Liver (tissue), 9 donors: Measurements from ENCODE around the gene RBL2. TPM values are rescaled to one million over a fixed set of nuclear protein-coding genes. Genes with fewer than 3 reads are reported as not detected.

ENCODE experiments used
- DNase-seq: peaks from one replicate; pipeline ENCODE4 v3.0.0-alpha.2; 2017; ENCODE audit warnings: low spot score
- H3K27ac ChIP-seq, 2 donors: one replicate each; pipeline ENCODE4 v1.7.0; 2013; ENCODE audit warnings: inconsistent platforms in 2 of 2, low read length in 2 of 2, control low read depth in 1 of 2, low read depth in 1 of 2, mild to moderate bottlenecking in 1 of 2
- H3K27me3 ChIP-seq, 4 donors: one replicate each; pipeline versions ENCODE4 v1.6.1 to v1.7.0; 2013; ENCODE audit warnings: low read length in 3 of 4, inconsistent platforms in 1 of 4, mild to moderate bottlenecking in 1 of 4, moderate library complexity in 1 of 4; ENCODE audit not compliant: control insufficient read depth in 4 of 4, insufficient read depth in 4 of 4
- H3K36me3 ChIP-seq, 4 donors: one replicate each; pipeline versions ENCODE4 v1.6.1 to v1.7.0; 2013; ENCODE audit warnings: low read length in 3 of 4, mild to moderate bottlenecking in 3 of 4, low read depth in 1 of 4, moderate library complexity in 1 of 4; ENCODE audit not compliant: control insufficient read depth in 4 of 4, insufficient read depth in 3 of 4
- H3K4me1 ChIP-seq, 4 donors: one replicate each; pipeline versions ENCODE4 v1.6.1 to v1.7.0; 2013; ENCODE audit warnings: low read length in 3 of 4, mild to moderate bottlenecking in 3 of 4, moderate library complexity in 1 of 4; ENCODE audit not compliant: control insufficient read depth in 4 of 4, insufficient read depth in 4 of 4
- H3K4me3 ChIP-seq, 3 donors: one replicate each; pipeline versions ENCODE4 v1.6.1 to v1.7.0; 2013; ENCODE audit warnings: low read length in 3 of 3, control low read depth in 1 of 3, low read depth in 1 of 3, mild to moderate bottlenecking in 1 of 3
- H3K9ac ChIP-seq, 2 donors: one replicate each; pipeline ENCODE4 v1.7.0; 2013; ENCODE audit warnings: low read length in 2 of 2, mild to moderate bottlenecking in 2 of 2, moderate library complexity in 2 of 2, control low read depth in 1 of 2, low read depth in 1 of 2
- H3K9me3 ChIP-seq, 4 donors: one replicate each; pipeline versions ENCODE4 v1.6.1 to v1.7.0; 2013; ENCODE audit warnings: low read length in 3 of 4; ENCODE audit not compliant: control insufficient read depth in 4 of 4
- ATF3 ChIP-seq: IDR thresholded peaks from 2 replicates; pipeline ENCODE4 v1.6.1; 2016; ENCODE audit warnings: antibody characterized with exemption
- EGR1 ChIP-seq, 2 donors: IDR thresholded peaks; 2 replicates each; pipeline ENCODE4 v1.6.1; 2016 to 2018; ENCODE audit warnings: antibody characterized with exemption in 2 of 2, low read depth in 2 of 2
- FOXA1 ChIP-seq: IDR thresholded peaks from 2 replicates; pipeline ENCODE4 v1.6.1; 2016; ENCODE audit warnings: antibody characterized with exemption
- FOXA2 ChIP-seq: IDR thresholded peaks from 2 replicates; pipeline ENCODE4 v1.6.1; 2016; ENCODE audit warnings: antibody characterized with exemption
- GABPA ChIP-seq, 2 donors: IDR thresholded peaks in 1 of 2; conservative IDR thresholded peaks in 1 of 2; 2 replicates each; pipeline ENCODE4 v1.6.1; 2016; ENCODE audit warnings: antibody characterized with exemption in 2 of 2, mild to moderate bottlenecking in 1 of 2, moderate library complexity in 1 of 2
- HNF4A ChIP-seq, 2 donors: conservative IDR thresholded peaks; 2 replicates each; pipeline ENCODE4 v1.6.1; 2016; ENCODE audit warnings: antibody characterized with exemption in 2 of 2, mild to moderate bottlenecking in 2 of 2
- HNF4G ChIP-seq: IDR thresholded peaks from 2 replicates; pipeline ENCODE4 v1.6.1; 2016; ENCODE audit warnings: antibody characterized with exemption
- JUND ChIP-seq, 2 donors: IDR thresholded peaks; 2 replicates each; pipeline ENCODE4 v1.6.1; 2016; ENCODE audit warnings: antibody characterized with exemption in 2 of 2
- NR2F2 ChIP-seq: IDR thresholded peaks from 2 replicates; pipeline ENCODE4 v1.6.1; 2016; ENCODE audit warnings: antibody characterized with exemption
- RAD21 ChIP-seq, 2 donors: IDR thresholded peaks; 2 replicates each; pipeline ENCODE4 v1.6.1; 2016; ENCODE audit warnings: antibody characterized with exemption in 2 of 2, mild to moderate bottlenecking in 2 of 2
- RXRA ChIP-seq, 2 donors: IDR thresholded peaks; 2 replicates each; pipeline ENCODE4 v1.6.1; 2017 to 2018; ENCODE audit warnings: antibody characterized with exemption in 2 of 2, mild to moderate bottlenecking in 1 of 2
- SP1 ChIP-seq: IDR thresholded peaks from 2 replicates; pipeline ENCODE4 v1.6.1; 2018; ENCODE audit warnings: antibody characterized with exemption, mild to moderate bottlenecking
- TAF1 ChIP-seq: conservative IDR thresholded peaks from 2 replicates; pipeline ENCODE4 v1.6.1; 2016; ENCODE audit warnings: antibody characterized with exemption, mild to moderate bottlenecking
- YY1 ChIP-seq: IDR thresholded peaks from 2 replicates; pipeline ENCODE4 v1.6.1; 2016; ENCODE audit warnings: antibody characterized with exemption, mild to moderate bottlenecking
- WGBS: extraction: QIAGEN DNeasy Blood & Tissue Kit; methylation state at CpG from one replicate; pipeline ENCODE4 v1.1.7; 2013; 5-methylcytosine and 5-hydroxymethylcytosine counted together
- polyA plus RNA-seq, 2 donors: library from polyadenylated mRNA; stranded (reverse) in 1 of 2; unstranded in 1 of 2; fragments of 200-250 nt in 1 of 2; fragments of >200 nt in 1 of 2; fragmentation: Nextera tagmentation in 1 of 2; extraction: Ambion mirVana in 1 of 2; gene quantifications; one replicate each; pipeline versions ENCODE4 v1.2.1 to v1.2.3, GENCODE V29; 2013 to 2015
- total RNA-seq, 2 donors: library from RNA; depleted of rRNA; stranded (reverse); fragments of >200 nt; gene quantifications; one replicate each; pipeline ENCODE4 v1.2.3, GENCODE V29; 2014
- TF ChIP-seq, protein P1 (sequence below): fragments of 150-350 bp; IDR thresholded peaks from 2 replicates; pipeline ENCODE4 v1.5.1; 2017; ENCODE audit warnings: improper control_type of control experiment, low read depth, low read length; ENCODE audit not compliant: missing input control
- TF ChIP-seq, protein P2 (sequence below): IDR thresholded peaks from 2 replicates; pipeline ENCODE4 v1.6.1; 2016; ENCODE audit warnings: antibody characterized with exemption, mild to moderate bottlenecking
- TF ChIP-seq, protein P3 (sequence below): IDR thresholded peaks from 2 replicates; pipeline ENCODE4 v1.6.1; 2016; ENCODE audit warnings: antibody characterized with exemption
- TF ChIP-seq, protein P4 (sequence below): IDR thresholded peaks from 2 replicates; pipeline ENCODE4 v1.6.1; 2016; ENCODE audit warnings: antibody characterized with exemption
- donor health status: healthy.
- donor health status: healthy.
- donor health status: healthy.
- donor health status: healthy.
- donor health status: healthy.

RBL2 gene
- total and polyA plus RNA-seq, 4 donors: 19.2 to 64.3 (median 28.4) TPM

DNA sequence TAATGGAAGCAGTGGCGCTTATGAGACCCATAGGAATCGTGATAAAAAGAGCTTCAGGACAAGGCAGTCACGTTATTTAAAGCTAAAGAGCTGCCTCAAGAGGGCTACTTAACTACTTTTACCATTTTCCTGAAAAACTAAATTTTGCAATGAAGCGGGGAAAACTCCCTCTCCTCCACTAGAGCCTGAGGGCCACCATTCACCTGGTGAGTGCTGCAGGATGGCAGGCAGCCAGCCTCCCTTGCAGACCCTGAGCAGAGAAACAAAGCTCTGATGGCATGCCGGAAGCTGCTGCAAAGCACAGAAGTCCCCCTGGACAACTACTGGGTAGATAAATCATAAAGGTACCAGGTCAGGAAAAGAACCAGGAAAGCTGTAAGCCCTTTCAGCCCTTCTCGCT lies 60.4 kb downstream of the RBL2 start:
- no peaks in the 10 kb centered on the region for H3K9me3 ChIP-seq
- DNase-seq: no peak
- H3K27me3 ChIP-seq: no peaks in the 10 kb centered on the region
- no peak overlapping the region for H3K9ac ChIP-seq
- 97% methylated on average over 6 of the region's 6 CpGs for WGBS
- no peaks in the 10 kb centered on the region for H3K4me1 ChIP-seq
- H3K4me3 ChIP-seq: no peak overlapping the region
- no peak for TF ChIP-seq NR2F2
- TF ChIP-seq SP1: no peak
- TF ChIP-seq RAD21 (IDR thresholded peaks at IDR 0.05): no peak
- no peak for TF ChIP-seq ATF3
- TF ChIP-seq TAF1: no peak
- TF ChIP-seq GABPA (IDR thresholded peaks at IDR 0.05 in 1 of 2, conservative IDR thresholded peaks at IDR 0.05 in 1 of 2): no peak
- TF ChIP-seq, protein P1, sequence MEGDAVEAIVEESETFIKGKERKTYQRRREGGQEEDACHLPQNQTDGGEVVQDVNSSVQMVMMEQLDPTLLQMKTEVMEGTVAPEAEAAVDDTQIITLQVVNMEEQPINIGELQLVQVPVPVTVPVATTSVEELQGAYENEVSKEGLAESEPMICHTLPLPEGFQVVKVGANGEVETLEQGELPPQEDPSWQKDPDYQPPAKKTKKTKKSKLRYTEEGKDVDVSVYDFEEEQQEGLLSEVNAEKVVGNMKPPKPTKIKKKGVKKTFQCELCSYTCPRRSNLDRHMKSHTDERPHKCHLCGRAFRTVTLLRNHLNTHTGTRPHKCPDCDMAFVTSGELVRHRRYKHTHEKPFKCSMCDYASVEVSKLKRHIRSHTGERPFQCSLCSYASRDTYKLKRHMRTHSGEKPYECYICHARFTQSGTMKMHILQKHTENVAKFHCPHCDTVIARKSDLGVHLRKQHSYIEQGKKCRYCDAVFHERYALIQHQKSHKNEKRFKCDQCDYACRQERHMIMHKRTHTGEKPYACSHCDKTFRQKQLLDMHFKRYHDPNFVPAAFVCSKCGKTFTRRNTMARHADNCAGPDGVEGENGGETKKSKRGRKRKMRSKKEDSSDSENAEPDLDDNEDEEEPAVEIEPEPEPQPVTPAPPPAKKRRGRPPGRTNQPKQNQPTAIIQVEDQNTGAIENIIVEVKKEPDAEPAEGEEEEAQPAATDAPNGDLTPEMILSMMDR: no peak
- no peak for TF ChIP-seq FOXA2
- TF ChIP-seq, protein P2, sequence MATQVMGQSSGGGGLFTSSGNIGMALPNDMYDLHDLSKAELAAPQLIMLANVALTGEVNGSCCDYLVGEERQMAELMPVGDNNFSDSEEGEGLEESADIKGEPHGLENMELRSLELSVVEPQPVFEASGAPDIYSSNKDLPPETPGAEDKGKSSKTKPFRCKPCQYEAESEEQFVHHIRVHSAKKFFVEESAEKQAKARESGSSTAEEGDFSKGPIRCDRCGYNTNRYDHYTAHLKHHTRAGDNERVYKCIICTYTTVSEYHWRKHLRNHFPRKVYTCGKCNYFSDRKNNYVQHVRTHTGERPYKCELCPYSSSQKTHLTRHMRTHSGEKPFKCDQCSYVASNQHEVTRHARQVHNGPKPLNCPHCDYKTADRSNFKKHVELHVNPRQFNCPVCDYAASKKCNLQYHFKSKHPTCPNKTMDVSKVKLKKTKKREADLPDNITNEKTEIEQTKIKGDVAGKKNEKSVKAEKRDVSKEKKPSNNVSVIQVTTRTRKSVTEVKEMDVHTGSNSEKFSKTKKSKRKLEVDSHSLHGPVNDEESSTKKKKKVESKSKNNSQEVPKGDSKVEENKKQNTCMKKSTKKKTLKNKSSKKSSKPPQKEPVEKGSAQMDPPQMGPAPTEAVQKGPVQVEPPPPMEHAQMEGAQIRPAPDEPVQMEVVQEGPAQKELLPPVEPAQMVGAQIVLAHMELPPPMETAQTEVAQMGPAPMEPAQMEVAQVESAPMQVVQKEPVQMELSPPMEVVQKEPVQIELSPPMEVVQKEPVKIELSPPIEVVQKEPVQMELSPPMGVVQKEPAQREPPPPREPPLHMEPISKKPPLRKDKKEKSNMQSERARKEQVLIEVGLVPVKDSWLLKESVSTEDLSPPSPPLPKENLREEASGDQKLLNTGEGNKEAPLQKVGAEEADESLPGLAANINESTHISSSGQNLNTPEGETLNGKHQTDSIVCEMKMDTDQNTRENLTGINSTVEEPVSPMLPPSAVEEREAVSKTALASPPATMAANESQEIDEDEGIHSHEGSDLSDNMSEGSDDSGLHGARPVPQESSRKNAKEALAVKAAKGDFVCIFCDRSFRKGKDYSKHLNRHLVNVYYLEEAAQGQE: no peak
- no peak for TF ChIP-seq JUND (IDR thresholded peaks at IDR 0.05)
- TF ChIP-seq YY1: no peak
- no peak for TF ChIP-seq HNF4G
- no peak for TF ChIP-seq FOXA1
- TF ChIP-seq, protein P3, sequence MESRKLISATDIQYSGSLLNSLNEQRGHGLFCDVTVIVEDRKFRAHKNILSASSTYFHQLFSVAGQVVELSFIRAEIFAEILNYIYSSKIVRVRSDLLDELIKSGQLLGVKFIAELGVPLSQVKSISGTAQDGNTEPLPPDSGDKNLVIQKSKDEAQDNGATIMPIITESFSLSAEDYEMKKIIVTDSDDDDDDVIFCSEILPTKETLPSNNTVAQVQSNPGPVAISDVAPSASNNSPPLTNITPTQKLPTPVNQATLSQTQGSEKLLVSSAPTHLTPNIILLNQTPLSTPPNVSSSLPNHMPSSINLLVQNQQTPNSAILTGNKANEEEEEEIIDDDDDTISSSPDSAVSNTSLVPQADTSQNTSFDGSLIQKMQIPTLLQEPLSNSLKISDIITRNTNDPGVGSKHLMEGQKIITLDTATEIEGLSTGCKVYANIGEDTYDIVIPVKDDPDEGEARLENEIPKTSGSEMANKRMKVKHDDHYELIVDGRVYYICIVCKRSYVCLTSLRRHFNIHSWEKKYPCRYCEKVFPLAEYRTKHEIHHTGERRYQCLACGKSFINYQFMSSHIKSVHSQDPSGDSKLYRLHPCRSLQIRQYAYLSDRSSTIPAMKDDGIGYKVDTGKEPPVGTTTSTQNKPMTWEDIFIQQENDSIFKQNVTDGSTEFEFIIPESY: no peak
- no peak for TF ChIP-seq HNF4A (conservative IDR thresholded peaks at IDR 0.05)
- TF ChIP-seq EGR1 (IDR thresholded peaks at IDR 0.05; ENCODE audit: low read depth in 2 of 2): no peak
- TF ChIP-seq, protein P4, sequence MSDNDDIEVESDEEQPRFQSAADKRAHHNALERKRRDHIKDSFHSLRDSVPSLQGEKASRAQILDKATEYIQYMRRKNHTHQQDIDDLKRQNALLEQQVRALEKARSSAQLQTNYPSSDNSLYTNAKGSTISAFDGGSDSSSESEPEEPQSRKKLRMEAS: no peak
- TF ChIP-seq RXRA (IDR thresholded peaks at IDR 0.05): no peak
- H3K27ac ChIP-seq: no peak overlapping the region
- H3K36me3 ChIP-seq: peaks cover 16 to 58% (median 53%) of the 10 kb centered on the region in 4 donors
